Fibroblast of the aortic adventitia (primary cell): ENCODE measurements around the gene JAK1. TPM values are rescaled to one million over a fixed set of nuclear protein-coding genes. Genes with fewer than 3 reads are reported as not detected.

ENCODE experiments used
- DNase-seq: peaks from one replicate; pipeline ENCODE4 v3.0.0-alpha.2; 2010; ENCODE audit warnings: low read depth
- H3K4me3 ChIP-seq: 2 replicates; pipeline ENCODE4 v1.5.1; 2011; ENCODE audit warnings: low read depth, mild to moderate bottlenecking, control low read depth, low read length, moderate library complexity
- total RNA-seq: library from RNA; depleted of rRNA; stranded (reverse); fragments of >200 nt; gene quantifications from 2 replicates; pipeline ENCODE4 v1.2.3, GENCODE V29; 2012; ENCODE audit warnings: low replicate concordance
- TF ChIP-seq, protein P1 (sequence below): IDR thresholded peaks from 2 replicates; pipeline ENCODE4 v1.5.1; 2011; ENCODE audit warnings: mild to moderate bottlenecking, low read length, control low read depth, inconsistent platforms; ENCODE audit not compliant: insufficient read depth

The JAK1 gene
- total RNA-seq, 1 donor: 159 TPM

DNA sequence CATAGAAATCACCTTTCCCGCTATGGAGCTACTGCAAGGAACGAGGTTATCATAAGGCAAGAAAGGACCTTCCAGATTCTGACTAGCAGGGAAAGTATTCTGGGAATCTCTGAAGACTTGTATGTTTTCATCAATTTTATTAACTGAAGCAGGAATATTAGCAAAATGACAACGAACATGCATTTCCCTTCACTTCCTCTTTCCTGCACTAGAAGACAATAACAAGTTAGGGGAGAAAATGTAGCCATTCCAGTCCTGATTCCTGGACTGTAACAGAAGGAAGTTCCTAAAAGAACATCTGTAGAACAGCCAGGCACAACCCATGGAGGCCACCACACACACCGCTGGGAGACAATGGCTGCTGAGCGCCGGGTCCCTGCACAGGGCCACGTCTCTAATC, 114.7 kb downstream of the JAK1 start:
- no peak for DNase-seq
- TF ChIP-seq, protein P1, sequence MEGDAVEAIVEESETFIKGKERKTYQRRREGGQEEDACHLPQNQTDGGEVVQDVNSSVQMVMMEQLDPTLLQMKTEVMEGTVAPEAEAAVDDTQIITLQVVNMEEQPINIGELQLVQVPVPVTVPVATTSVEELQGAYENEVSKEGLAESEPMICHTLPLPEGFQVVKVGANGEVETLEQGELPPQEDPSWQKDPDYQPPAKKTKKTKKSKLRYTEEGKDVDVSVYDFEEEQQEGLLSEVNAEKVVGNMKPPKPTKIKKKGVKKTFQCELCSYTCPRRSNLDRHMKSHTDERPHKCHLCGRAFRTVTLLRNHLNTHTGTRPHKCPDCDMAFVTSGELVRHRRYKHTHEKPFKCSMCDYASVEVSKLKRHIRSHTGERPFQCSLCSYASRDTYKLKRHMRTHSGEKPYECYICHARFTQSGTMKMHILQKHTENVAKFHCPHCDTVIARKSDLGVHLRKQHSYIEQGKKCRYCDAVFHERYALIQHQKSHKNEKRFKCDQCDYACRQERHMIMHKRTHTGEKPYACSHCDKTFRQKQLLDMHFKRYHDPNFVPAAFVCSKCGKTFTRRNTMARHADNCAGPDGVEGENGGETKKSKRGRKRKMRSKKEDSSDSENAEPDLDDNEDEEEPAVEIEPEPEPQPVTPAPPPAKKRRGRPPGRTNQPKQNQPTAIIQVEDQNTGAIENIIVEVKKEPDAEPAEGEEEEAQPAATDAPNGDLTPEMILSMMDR: no peak
- H3K4me3 ChIP-seq: no peak overlapping the region

DNA sequence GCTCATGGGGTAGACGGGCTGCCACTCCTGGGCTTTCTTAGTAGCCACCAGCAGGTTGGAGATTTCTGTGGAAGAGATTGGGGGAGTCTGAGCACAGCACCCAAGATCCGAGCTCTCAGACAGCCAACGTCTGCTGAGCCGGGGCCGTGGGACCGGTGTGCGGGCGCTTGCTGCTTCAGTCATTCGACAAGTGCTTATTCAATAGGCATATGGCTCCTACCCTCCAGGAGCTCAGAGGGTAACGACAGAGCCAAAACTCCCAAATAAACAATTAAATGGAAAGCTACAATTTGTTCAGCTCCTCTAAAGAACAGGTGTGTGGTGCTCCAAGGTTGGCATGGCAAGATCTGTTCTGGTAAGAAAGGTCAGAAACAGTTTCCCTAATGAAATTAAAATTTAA, 115.5 kb downstream of the JAK1 start:
- TF ChIP-seq, protein P1: no peak
- H3K4me3 ChIP-seq: no peak overlapping the region
- no peak for DNase-seq

DNA sequence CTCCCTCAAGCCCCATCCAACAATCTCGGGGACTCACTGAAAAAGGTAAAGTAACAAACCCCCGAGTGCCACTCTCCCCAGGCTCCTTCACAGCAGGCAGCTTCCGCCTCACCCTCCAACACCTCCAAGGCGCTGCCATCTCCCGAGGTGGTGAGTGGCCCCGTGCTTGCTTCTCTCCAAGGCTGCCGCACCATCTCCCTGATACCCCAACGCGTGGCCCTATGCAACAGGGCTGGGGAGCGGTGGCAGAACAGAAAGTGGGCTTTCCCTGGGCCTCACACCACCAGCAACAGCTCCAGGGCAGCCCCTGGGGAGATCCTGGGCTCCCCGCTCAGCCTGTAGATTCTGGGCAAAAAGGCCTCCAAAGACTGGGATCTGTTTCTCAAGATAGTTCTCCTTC, 116.4 kb downstream of the JAK1 start:
- DNase-seq: no peak
- no peak overlapping the region for H3K4me3 ChIP-seq
- TF ChIP-seq, protein P1: no peak

DNA sequence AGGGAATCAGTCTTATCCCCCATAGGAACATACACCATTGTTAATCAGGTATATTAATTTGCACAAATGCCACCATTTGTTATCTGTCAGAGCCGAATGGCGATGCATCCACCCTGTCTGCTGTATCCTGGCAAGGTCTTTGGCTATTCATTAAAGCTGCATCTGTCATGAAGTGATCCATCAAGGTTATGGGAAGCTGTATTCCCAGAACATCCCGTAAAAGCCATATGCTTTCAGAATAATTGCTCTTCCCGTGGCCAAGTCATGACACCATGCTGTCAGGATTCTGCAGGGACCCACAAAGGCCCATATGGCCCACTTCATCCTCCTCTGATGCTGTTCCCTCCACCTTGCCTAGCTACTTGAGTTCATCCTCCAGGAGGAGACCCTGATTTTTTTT, 117.5 kb downstream of the JAK1 start:
- TF ChIP-seq, protein P1: no peak
- H3K4me3 ChIP-seq: no peak overlapping the region
- no peak for DNase-seq

DNA sequence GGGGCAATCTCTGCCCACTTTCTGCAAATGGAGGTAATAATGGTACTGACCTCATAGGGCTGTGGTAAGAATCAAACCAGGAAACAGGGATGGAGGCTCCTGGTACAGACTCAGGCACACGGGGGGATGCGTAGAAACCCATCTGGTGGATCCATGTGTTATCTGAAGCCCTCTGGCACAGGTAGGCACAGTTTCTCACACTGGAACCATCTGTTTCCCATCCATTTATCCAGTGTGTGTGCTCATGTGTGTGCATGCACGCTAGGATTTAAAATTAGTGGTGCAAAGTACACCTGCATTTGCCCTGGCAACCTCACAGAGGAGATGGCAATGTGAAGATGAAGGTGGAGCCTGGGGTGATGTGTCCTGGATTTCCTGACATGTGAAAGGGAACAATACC, 118.2 kb downstream of the JAK1 start:
- DNase-seq: no peak
- TF ChIP-seq, protein P1: no peak
- H3K4me3 ChIP-seq: no peak overlapping the region

DNA sequence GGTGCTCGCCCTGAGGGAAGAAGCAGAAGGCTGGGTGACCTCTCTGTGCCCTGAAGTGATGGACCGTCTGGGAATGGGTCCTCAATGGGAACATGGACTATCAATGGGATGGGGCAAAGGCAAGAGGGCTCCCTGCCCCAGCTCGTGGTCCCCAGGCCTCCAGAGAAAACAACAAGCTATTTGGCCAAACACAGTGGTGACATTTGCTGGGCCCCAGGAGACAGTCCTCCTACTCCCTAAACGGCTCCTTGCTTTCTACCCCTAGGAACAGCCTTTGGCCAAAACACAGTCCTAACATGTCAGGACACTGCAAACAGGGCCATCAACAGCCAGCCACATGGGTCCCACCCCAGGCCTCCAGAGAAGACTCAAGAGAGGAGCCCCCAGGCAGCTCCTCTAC, 118.7 kb downstream of the JAK1 start:
- no peak overlapping the region for H3K4me3 ChIP-seq
- DNase-seq: no peak
- TF ChIP-seq, protein P1: no peak

DNA sequence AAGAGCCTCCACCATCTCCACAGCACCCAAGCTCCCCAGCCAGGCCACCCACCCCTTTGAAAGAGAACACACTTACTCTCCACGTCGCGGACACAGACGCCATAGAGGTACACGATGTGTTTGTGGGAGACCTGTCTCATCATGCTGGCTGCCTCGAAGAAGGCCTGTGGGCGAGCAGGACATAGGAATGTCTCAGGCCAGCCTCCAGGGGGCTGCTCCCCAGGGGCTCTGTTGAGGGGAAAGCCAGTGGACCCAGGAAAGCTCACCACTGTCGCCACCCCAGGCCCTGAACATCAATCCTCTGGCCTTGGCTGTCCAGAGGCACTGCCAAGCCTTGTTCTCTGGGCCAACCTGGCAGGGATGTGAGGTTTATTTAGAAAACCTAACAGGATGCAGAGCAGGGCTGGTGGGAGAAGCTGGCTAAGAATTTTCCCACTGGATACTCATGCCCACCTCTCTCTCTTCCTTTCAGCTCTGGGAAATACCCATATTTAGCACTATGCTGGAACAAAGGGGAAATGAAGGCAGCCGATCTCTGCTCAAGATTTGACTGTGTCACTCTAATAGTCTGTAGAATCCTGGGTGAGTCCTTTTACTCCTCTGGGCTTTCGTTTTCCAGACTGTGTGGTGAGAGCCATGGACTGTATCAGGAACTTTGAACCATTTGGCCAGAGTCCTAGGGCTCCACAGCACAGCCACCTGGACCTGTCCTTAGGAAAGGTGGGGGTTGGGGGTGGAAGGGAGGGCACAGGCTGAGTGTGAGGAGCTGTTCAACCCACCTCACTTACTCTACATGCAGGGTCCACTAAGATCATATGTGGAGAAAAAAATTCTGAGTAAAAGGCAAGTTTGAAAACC, 119.5 kb downstream of the JAK1 start:
- TF ChIP-seq, protein P1: no peak
- DNase-seq: no peak
- no peak overlapping the region for H3K4me3 ChIP-seq
